ENCODE measurements around the gene ZNF266.

The ZNF266 gene

GRCh38 chr19:9453953-9454352, 18.6 kb upstream of the ZNF266 start:
- no peak overlapping the region for H3K4me3 ChIP-seq (replicated peaks; ENCODE audit: low read depth, low read length)
- DNase-seq (ENCODE audit: extremely low read depth, low read depth), result no peak
- TF ChIP-seq CTCF (IDR thresholded peaks at IDR 0.05; ENCODE audit: low read depth, low read length, missing control alignments), result no peak

- no peak overlapping the region for H3K4me3 ChIP-seq (replicated peaks; ENCODE audit: low read depth, low read length)
- TF ChIP-seq CTCF (IDR thresholded peaks at IDR 0.05; ENCODE audit: low read depth, low read length, missing control alignments), result no peak
- no peak for DNase-seq (ENCODE audit: extremely low read depth, low read depth)
Observed at GRCh38 chr19:9445037-9445436, 9.7 kb upstream of the ZNF266 start.

GRCh38 chr19:9436358-9436757, 985 bp upstream of the ZNF266 start:
- no peak for DNase-seq (ENCODE audit: extremely low read depth, low read depth)
- TF ChIP-seq CTCF (IDR thresholded peaks at IDR 0.05; ENCODE audit: low read depth, low read length, missing control alignments), result no peak
- no peak overlapping the region for H3K4me3 ChIP-seq (replicated peaks; ENCODE audit: low read depth, low read length)

DNA sequence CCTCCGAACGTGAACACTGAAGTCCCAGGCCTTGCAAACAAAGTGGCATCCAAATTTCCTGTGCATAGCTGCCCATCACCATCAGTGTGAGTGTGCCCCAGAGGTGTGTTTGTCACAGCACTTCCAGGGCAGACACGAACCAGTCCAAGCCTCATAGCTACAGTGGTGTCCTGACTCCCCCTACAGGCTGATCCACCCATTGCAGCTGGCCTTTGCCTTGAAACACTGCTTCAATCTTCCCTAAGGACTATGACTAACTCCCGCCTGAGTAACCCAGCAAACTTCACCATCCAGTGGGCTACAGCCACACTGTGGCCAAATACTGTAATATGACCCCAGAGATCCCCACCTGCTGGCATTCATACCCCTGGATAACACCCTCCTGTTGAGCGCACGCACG, 3.9 kb downstream of the ZNF266 start:
- peak; percentile 30 for TF ChIP-seq CTCF (IDR thresholded peaks at IDR 0.05; ENCODE audit: low read depth, low read length, missing control alignments)
- no peak overlapping the region for H3K4me3 ChIP-seq (replicated peaks; ENCODE audit: low read depth, low read length)
- no peak for DNase-seq (ENCODE audit: extremely low read depth, low read depth)

- H3K4me3 ChIP-seq (replicated peaks; ENCODE audit: low read depth, low read length), result no peak overlapping the region
- TF ChIP-seq CTCF (IDR thresholded peaks at IDR 0.05; ENCODE audit: low read depth, low read length, missing control alignments), result no peak
Observed at GRCh38 chr19:9430444-9430843, 4.9 kb downstream of the ZNF266 start.

GRCh38 chr19:9427941-9428340, 7.4 kb downstream of the ZNF266 start:
- no peak overlapping the region for H3K4me3 ChIP-seq (replicated peaks; ENCODE audit: low read depth, low read length)
- no peak for DNase-seq (ENCODE audit: extremely low read depth, low read depth)
- no peak for TF ChIP-seq CTCF (IDR thresholded peaks at IDR 0.05; ENCODE audit: low read depth, low read length, missing control alignments)

More at GRCh38 chr19:9430444-9430843, 4.9 kb downstream of the ZNF266 start:
- DNase-seq (ENCODE audit: extremely low read depth, low read depth), result no peak

DNA sequence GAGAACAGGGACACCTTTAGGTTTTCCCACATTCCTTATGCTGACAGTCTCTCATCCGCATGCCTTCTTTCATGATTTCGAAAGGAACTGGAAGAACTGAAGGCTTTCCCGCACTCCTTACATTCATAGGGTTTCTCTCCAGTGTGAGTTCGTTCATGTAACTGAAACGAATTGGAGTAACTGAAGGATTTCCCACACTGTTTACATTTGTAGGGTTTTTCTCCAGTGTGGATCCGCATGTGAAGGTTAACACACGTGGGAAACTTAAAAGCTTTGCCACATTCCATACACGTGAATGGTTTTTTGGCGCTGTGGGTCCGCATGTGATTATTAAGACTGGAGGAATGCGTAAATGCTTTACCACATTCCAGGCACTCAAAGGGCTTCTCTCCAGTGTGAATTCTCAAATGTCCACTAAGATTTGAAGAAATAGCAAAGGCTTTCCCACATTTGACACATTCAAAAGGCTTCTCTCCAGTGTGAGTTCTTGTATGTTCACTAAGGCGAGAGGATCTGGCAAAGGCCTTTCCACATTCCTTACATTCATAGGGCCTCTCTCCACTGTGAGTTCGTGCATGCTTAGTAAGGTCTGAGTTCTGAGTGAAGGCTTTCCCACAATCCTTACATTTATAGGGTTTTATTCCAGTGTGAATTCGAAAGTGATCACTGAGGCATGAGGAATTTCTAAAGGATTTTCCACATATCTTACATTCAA, 22.0 kb downstream of the ZNF266 start:
- H3K4me3 ChIP-seq (replicated peaks; ENCODE audit: low read depth, low read length), result no peak overlapping the region

More for the DNA sequence above, 22.0 kb downstream of the ZNF266 start:
- TF ChIP-seq CTCF (IDR thresholded peaks at IDR 0.05; ENCODE audit: low read depth, low read length, missing control alignments), result no peak
- no peak for DNase-seq (ENCODE audit: extremely low read depth, low read depth)

All from HFF-Myc (cell line).